HepG2 (cell line): ENCODE results near the gene C5orf24. TPM values are rescaled to one million over a fixed set of nuclear protein-coding genes. Genes with fewer than 3 reads are reported as not detected.

Experiments used
- ARID5B ChIP-seq: IDR thresholded peaks from 2 replicates; pipeline ENCODE4 v1.4.0; 2020; ENCODE audit warnings: mild to moderate bottlenecking, missing genetic modification reagents
- CAMTA2 ChIP-seq: sonication (generic); formaldehyde crosslinking; IDR thresholded peaks from 2 replicates; pipeline ENCODE4 v1.4.0; 2020; ENCODE audit warnings: mild to moderate bottlenecking, missing genetic modification reagents, borderline replicate concordance
- CBFB ChIP-seq: sonication (generic); formaldehyde crosslinking; IDR thresholded peaks from 2 replicates; pipeline ENCODE4 v1.4.0; 2020; ENCODE audit warnings: missing genetic modification reagents
- FIP1L1 ChIP-seq: fragments of 200-400 bp; formaldehyde crosslinking; IDR thresholded peaks from 2 replicates; pipeline ENCODE4 v1.6.1; 2018; ENCODE audit warnings: low read depth, mild to moderate bottlenecking, low read length, moderate library complexity, borderline replicate concordance; ENCODE audit not compliant: insufficient read depth
- MAF1 ChIP-seq: sonication (generic); formaldehyde crosslinking; IDR thresholded peaks from 2 replicates; pipeline ENCODE4 v1.5.0; 2020; ENCODE audit warnings: missing genetic modification reagents, borderline replicate concordance
- MTF2 ChIP-seq: sonication (generic); formaldehyde crosslinking; IDR thresholded peaks from 2 replicates; pipeline ENCODE4 v1.5.0; 2020; ENCODE audit warnings: missing genetic modification reagents, borderline replicate concordance
- SKI ChIP-seq: fragments of 450-650 bp; IDR thresholded peaks from one replicate; pipeline ENCODE4 v1.6.1; 2018; ENCODE audit warnings: mild to moderate bottlenecking; ENCODE audit not compliant: partially characterized antibody
- SRF ChIP-seq: IDR thresholded peaks from 2 replicates; pipeline ENCODE4 v1.6.1; 2011; ENCODE audit warnings: mild to moderate bottlenecking, low read depth, low read length, moderate library complexity
- TOE1 ChIP-seq: sonication (generic); formaldehyde crosslinking; IDR thresholded peaks from 2 replicates; pipeline ENCODE4 v1.4.0; 2020; ENCODE audit warnings: mild to moderate bottlenecking, missing genetic modification reagents
- UBTF ChIP-seq: sonication (generic); formaldehyde crosslinking; IDR thresholded peaks from 2 replicates; pipeline ENCODE4 v1.4.0; 2020; ENCODE audit warnings: mild to moderate bottlenecking, missing genetic modification reagents
- ZBTB4 ChIP-seq: sonication (generic); formaldehyde crosslinking; IDR thresholded peaks from 2 replicates; pipeline ENCODE4 v1.4.0; 2020; ENCODE audit warnings: missing genetic modification reagents, mild to moderate bottlenecking, borderline replicate concordance
- ZNF782 ChIP-seq: sonication (generic); formaldehyde crosslinking; IDR thresholded peaks from 2 replicates; pipeline ENCODE4 v1.4.0; 2020; ENCODE audit warnings: missing genetic modification reagents, mild to moderate bottlenecking, borderline replicate concordance
- polyA plus RNA-seq, 8 experiments: library from polyadenylated mRNA; depleted of rRNA in 3 of 8; stranded (reverse) in 7 of 8; unstranded in 1 of 8; fragments of >200 nt; fragmentation: Illumina TruSeq in 4 of 8; extraction: Trizol in 4 of 8; gene quantifications; 2 replicates each; pipeline versions ENCODE4 v1.2.1 to v1.2.3, GENCODE V29; 2011 to 2016; ENCODE audit warnings: low read depth in 4 of 8, missing spikeins in 1 of 8, mixed read lengths in 1 of 8; ENCODE audit not compliant: insufficient read depth in 1 of 8
- total RNA-seq, 5 experiments: library from RNA; depleted of rRNA; stranded (reverse); fragments of >200 nt; fragmentation: Illumina TruSeq; extraction: Trizol; gene quantifications; 2 replicates each; pipeline ENCODE4 v1.2.3, GENCODE V29; 2016; ENCODE audit warnings: low read depth in 1 of 5
- TF ChIP-seq, protein P1 (sequence below): sonication (generic); IDR thresholded peaks from 2 replicates; pipeline ENCODE4 v1.6.1; 2016; ENCODE audit warnings: low read depth, borderline replicate concordance
- TF ChIP-seq, protein P2 (sequence below): sonication (generic); formaldehyde crosslinking; IDR thresholded peaks from 2 replicates; pipeline ENCODE4 v1.9.0; 2021; ENCODE audit warnings: missing genetic modification reagents, mild to moderate bottlenecking, borderline replicate concordance

The C5orf24 gene
- total and polyA plus RNA-seq, 2 of the 13 experiments (the other 11 are each of a cell fraction or from before 2014, with no cell fraction given) = 34.6 to 41.5 TPM

DNA sequence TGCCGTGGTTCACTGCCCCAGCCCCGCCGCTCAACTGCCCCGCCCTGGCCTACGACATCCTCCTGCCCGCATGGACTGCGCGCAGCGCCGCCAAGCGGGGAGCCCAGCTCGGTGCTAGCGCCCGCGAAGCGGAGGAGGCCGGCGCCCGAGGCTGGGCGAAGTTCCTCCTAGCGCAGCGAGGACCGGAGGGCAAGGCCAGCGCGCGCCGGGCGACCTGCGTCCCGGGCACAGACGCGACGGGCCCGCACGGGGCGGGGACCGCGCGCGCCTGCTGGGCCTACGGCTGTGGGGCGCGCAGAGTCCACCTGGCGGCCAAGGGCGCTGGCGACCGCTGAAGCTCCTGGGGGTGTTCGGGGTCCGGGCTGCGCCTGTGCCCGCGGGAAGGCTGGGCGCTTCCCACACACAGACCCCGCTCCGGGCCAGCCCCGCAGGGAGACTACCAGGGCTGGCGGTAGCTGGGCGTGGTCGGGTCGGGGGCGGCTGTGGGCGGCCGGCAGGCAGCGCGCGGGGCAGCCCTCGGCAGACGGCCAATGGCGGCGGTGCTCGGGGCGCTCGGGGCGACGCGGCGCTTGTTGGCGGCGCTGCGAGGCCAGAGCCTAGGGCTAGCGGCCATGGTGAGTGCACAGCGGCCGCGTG, 59.0 kb downstream of the C5orf24 start, which contains the start of gene PCBD2 (continued):
- no peak for TF ChIP-seq MAF1 (CRISPR knock-in tag)
- TF ChIP-seq SKI = peak; percentile 91
- TF ChIP-seq CAMTA2 (CRISPR knock-in tag) = peak; percentile 75
- TF ChIP-seq FIP1L1 = no peak
- peak; percentile 80; the same call in 1 of the 2 replicates for TF ChIP-seq ZNF782 (CRISPR knock-in tag)
- TF ChIP-seq TOE1 (CRISPR knock-in tag) = no peak
- TF ChIP-seq, protein P1, sequence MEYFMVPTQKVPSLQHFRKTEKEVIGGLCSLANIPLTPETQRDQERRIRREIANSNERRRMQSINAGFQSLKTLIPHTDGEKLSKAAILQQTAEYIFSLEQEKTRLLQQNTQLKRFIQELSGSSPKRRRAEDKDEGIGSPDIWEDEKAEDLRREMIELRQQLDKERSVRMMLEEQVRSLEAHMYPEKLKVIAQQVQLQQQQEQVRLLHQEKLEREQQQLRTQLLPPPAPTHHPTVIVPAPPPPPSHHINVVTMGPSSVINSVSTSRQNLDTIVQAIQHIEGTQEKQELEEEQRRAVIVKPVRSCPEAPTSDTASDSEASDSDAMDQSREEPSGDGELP = no peak
- no peak for TF ChIP-seq ZBTB4 (CRISPR knock-in tag)
- TF ChIP-seq CBFB = peak; percentile 78
- peak; percentile 99 for TF ChIP-seq UBTF (CRISPR knock-in tag)
- no peak for TF ChIP-seq MTF2 (CRISPR knock-in tag)
- TF ChIP-seq, protein P2, sequence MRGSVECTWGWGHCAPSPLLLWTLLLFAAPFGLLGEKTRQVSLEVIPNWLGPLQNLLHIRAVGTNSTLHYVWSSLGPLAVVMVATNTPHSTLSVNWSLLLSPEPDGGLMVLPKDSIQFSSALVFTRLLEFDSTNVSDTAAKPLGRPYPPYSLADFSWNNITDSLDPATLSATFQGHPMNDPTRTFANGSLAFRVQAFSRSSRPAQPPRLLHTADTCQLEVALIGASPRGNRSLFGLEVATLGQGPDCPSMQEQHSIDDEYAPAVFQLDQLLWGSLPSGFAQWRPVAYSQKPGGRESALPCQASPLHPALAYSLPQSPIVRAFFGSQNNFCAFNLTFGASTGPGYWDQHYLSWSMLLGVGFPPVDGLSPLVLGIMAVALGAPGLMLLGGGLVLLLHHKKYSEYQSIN = no peak
- peak; percentile 41; the same call in 1 of the 2 replicates for TF ChIP-seq ARID5B
- TF ChIP-seq SRF = no peak
